Testis (tissue), 3 donors: ENCODE data around the gene WNT3. TPM values are rescaled to one million over a fixed set of nuclear protein-coding genes. Genes with fewer than 3 reads are reported as not detected.

ENCODE experiments used
- DNase-seq: peaks from one replicate; pipeline ENCODE4 v3.0.0-alpha.2; 2019
- H3K27ac ChIP-seq, 2 donors: fragments of 200-600 bp; sonication (generic); one replicate each; pipeline ENCODE4 v1.5.1; 2019
- H3K27me3 ChIP-seq: fragments of 200-600 bp; sonication (generic); one replicate; pipeline ENCODE4 v1.5.1; 2019
- H3K36me3 ChIP-seq: fragments of 200-600 bp; sonication (generic); one replicate; pipeline ENCODE4 v1.5.1; 2017; ENCODE audit warnings: low read depth; ENCODE audit errors: missing control alignments
- H3K4me1 ChIP-seq: fragments of 200-600 bp; sonication (generic); one replicate; pipeline ENCODE4 v1.5.1; 2019
- H3K4me3 ChIP-seq, 2 donors: fragments of 200-600 bp; sonication (generic); one replicate each; pipeline ENCODE4 v1.5.1; 2017 to 2019
- H3K9me3 ChIP-seq: fragments of 200-600 bp; sonication (generic); one replicate; pipeline ENCODE4 v1.5.1; 2017
- CTCF ChIP-seq, 3 experiments: fragments of 450-650 bp in 2 of 3; fragments of 200-600 bp in 1 of 3; sonication (generic) in 1 of 3; IDR thresholded peaks; one replicate each; pipeline ENCODE4 v1.5.1; 2016 to 2019; ENCODE audit warnings: antibody characterized with exemption in 3 of 3, mild to moderate bottlenecking in 2 of 3, moderate library complexity in 1 of 3
- POLR2A ChIP-seq: fragments of 450-650 bp; IDR thresholded peaks from one replicate; pipeline ENCODE4 v1.6.1; 2017; ENCODE audit warnings: antibody characterized with exemption, mild to moderate bottlenecking, moderate library complexity
- WGBS, 2 donors: methylation state at CpG; one replicate each; pipeline ENCODE4 v1.1.5; 2018; 5-methylcytosine and 5-hydroxymethylcytosine counted together
- intact Hi-C: fragments of 100-400 bp; cut with DNase I; formaldehyde crosslinking; loops from one replicate; pipeline ENCODE4 v1.15.1; 2023; ENCODE audit warnings: low total_unique reads
- polyA plus RNA-seq: library from polyadenylated mRNA; stranded (reverse); fragments of 350-450 nt; fragmentation: Illumina TruSeq; extraction: RNeasy Lipid Tissue Mini Kit (QIAGEN cat#74804); gene quantifications from one replicate; pipeline ENCODE4 v1.2.3, GENCODE V29; 2014; ENCODE audit warnings: low read depth, low replicate concordance; ENCODE audit not compliant: insufficient read depth
- total RNA-seq, 2 donors: library from RNA; depleted of rRNA; stranded (reverse); fragments of >200 nt; gene quantifications; one replicate each; pipeline ENCODE4 v1.2.3, GENCODE V29; 2016

WNT3 gene
- total and polyA plus RNA-seq, 3 donors from 2014 or later, result 6.4 to 9.8 (median 7.7) TPM

GRCh38 chr17:46854515-46854914, 36.0 kb upstream of the WNT3 start:
- TF ChIP-seq CTCF (IDR thresholded peaks at IDR 0.05) (no peak), POLR2A (no peak)
- intact Hi-C loops, result no loop called here
- H3K36me3 ChIP-seq, result no peaks in the 10 kb centered on the region
- H3K9me3 ChIP-seq, result no peaks in the 10 kb centered on the region
- WGBS, 2 donors, result 90 to 96% methylated on average over 3 of the region's 3 CpGs
- no peak for DNase-seq
- H3K27ac ChIP-seq, result no peak overlapping the region
- H3K4me3 ChIP-seq, result no peak overlapping the region
- peaks cover 6% of the 10 kb centered on the region for H3K4me1 ChIP-seq
- peaks cover 4% of the 10 kb centered on the region for H3K27me3 ChIP-seq

- H3K27ac ChIP-seq, result no peak overlapping the region
- TF ChIP-seq CTCF (IDR thresholded peaks at IDR 0.05) (no peak), POLR2A (no peak)
- no peak overlapping the region for H3K4me3 ChIP-seq
- H3K9me3 ChIP-seq, result no peaks in the 10 kb centered on the region
- DNase-seq, result no peak
- peaks cover 4% of the 10 kb centered on the region for H3K27me3 ChIP-seq
- intact Hi-C loops, result no loop called here
- peaks cover 6% of the 10 kb centered on the region for H3K4me1 ChIP-seq
- WGBS, 2 donors, result 86 to 91% methylated on average over 6 of the region's 6 CpGs
- H3K36me3 ChIP-seq, result no peaks in the 10 kb centered on the region
Measured at GRCh38 chr17:46853896-46854444, 35.5 kb upstream of the WNT3 start.

- DNase-seq, result peak; percentile 30
- WGBS, 2 donors, result 1% methylated on average over 29 to 59 of the region's 75 CpGs
- intact Hi-C loops, result no loop called here
Measured at GRCh38 chr17:46851029-46851741, 32.7 kb upstream of the WNT3 start, which contains the start of gene WNT9B. TSS of gene WNT9B (plus strand) at chr17:46851583. CDS start at chr17:46851639, 56 bp downstream.

GRCh38 chr17:46850688-46851028, 32.2 kb upstream of the WNT3 start:
- Histone ChIP-seq H3K27me3 (peaks cover 4% of the 10 kb centered on the region), H3K4me1 (peaks cover 6% of the 10 kb centered on the region), H3K36me3 (no peaks in the 10 kb centered on the region), H3K9me3 (no peaks in the 10 kb centered on the region), H3K27ac (no peak overlapping the region), H3K4me3 (peak overlapping the region; percentile 12 to 44)
- intact Hi-C loops, result no loop called here
- 35 to 40% methylated on average over 13 of the region's 13 CpGs for WGBS, 2 donors
- no peak for DNase-seq
- TF ChIP-seq POLR2A (no peak), CTCF (IDR thresholded peaks at IDR 0.05) (no peak)

More at GRCh38 chr17:46851029-46851741, 32.7 kb upstream of the WNT3 start, which contains the start of gene WNT9B:
- Histone ChIP-seq H3K27ac (no peak within 1 kb of the TSS), H3K36me3 (no peaks in the 10 kb centered on the region), H3K27me3 (peaks cover 4% of the 10 kb centered on the region), H3K4me3 (peak within 1 kb of the TSS; percentile 12 to 44), H3K4me1 (peaks cover 6% of the 10 kb centered on the region), H3K9me3 (no peaks in the 10 kb centered on the region)
- TF ChIP-seq CTCF (IDR thresholded peaks at IDR 0.05) (no peak), POLR2A (no peak)

- H3K9me3 ChIP-seq, result no peaks in the 10 kb centered on the region
- peaks cover 6% of the 10 kb centered on the region for H3K4me1 ChIP-seq
- WGBS, 2 donors, result 82 to 84% methylated on average over 4 to 6 of the region's 6 CpGs
- H3K27ac ChIP-seq, result no peak overlapping the region
- H3K27me3 ChIP-seq, result peaks cover 4% of the 10 kb centered on the region
- H3K4me3 ChIP-seq, result no peak overlapping the region
- DNase-seq, result no peak
- no peaks in the 10 kb centered on the region for H3K36me3 ChIP-seq
- TF ChIP-seq CTCF (IDR thresholded peaks at IDR 0.05) (no peak), POLR2A (no peak)
- intact Hi-C loops, result no loop called here
Measured at GRCh38 chr17:46848534-46848933, 30.0 kb upstream of the WNT3 start.
